NCI-H2029 (cell line): ENCODE measurements around the gene GAN.

Experiments
- DNase-seq: peaks from one replicate; lab custom pipeline; 2025; lab: John Stamatoyannopoulos, UW

GAN gene

GRCh38 chr16:81314603-81315270 is at the start of gene GAN:
GAN (plus strand) TSS chr16:81314962; CDS start chr16:81315114, 152 bp downstream.
- DNase-seq = peak; percentile 85

GRCh38 chr16:81265052-81265451 is 49.7 kb upstream of the GAN start:
- no peak for DNase-seq

- no peak for DNase-seq
Measured at GRCh38 chr16:81265658-81266451, 48.9 kb upstream of the GAN start.

- no peak for DNase-seq
Measured at GRCh38 chr16:81266680-81267095, 48.1 kb upstream of the GAN start.

- no peak for DNase-seq
Measured at GRCh38 chr16:81268509-81268908, 46.3 kb upstream of the GAN start.

GRCh38 chr16:81273223-81273950 is 41.4 kb upstream of the GAN start:
- DNase-seq = no peak

GRCh38 chr16:81275064-81275532 is 39.7 kb upstream of the GAN start:
- DNase-seq = no peak

GRCh38 chr16:81275795-81276194 is 39.0 kb upstream of the GAN start:
- no peak for DNase-seq

- DNase-seq = no peak
Measured at GRCh38 chr16:81276323-81276722, 38.4 kb upstream of the GAN start.

- no peak for DNase-seq
Measured at GRCh38 chr16:81277541-81278080, 37.2 kb upstream of the GAN start.

- DNase-seq = no peak
Measured at GRCh38 chr16:81278526-81278925, 36.2 kb upstream of the GAN start.

GRCh38 chr16:81279392-81279791 is 35.4 kb upstream of the GAN start:
- DNase-seq = no peak

- DNase-seq = no peak
Measured at GRCh38 chr16:81280393-81280792, 34.4 kb upstream of the GAN start.

GRCh38 chr16:81283044-81283443 is 31.7 kb upstream of the GAN start:
- no peak for DNase-seq

GRCh38 chr16:81284995-81285600 is 29.7 kb upstream of the GAN start:
- DNase-seq = no peak

GRCh38 chr16:81286190-81286589 is 28.6 kb upstream of the GAN start:
- DNase-seq = no peak

- DNase-seq = no peak
Measured at GRCh38 chr16:81291117-81291516, 23.6 kb upstream of the GAN start.

GRCh38 chr16:81292936-81293335 is 21.8 kb upstream of the GAN start:
- DNase-seq = no peak

- no peak for DNase-seq
Measured at GRCh38 chr16:81293909-81294802, 20.6 kb upstream of the GAN start.

GRCh38 chr16:81296631-81297030 is 18.1 kb upstream of the GAN start:
- no peak for DNase-seq

- DNase-seq = no peak
Measured at GRCh38 chr16:81307770-81308169, 7.0 kb upstream of the GAN start.
